ENCODE results near the gene EML4.

GRCh38 chr2:42376758-42377157, 207.6 kb downstream of the EML4 start:
- TF ChIP-seq POLR2A (IDR thresholded peaks at IDR 0.05) = no peak
- TF ChIP-seq, protein P1, sequence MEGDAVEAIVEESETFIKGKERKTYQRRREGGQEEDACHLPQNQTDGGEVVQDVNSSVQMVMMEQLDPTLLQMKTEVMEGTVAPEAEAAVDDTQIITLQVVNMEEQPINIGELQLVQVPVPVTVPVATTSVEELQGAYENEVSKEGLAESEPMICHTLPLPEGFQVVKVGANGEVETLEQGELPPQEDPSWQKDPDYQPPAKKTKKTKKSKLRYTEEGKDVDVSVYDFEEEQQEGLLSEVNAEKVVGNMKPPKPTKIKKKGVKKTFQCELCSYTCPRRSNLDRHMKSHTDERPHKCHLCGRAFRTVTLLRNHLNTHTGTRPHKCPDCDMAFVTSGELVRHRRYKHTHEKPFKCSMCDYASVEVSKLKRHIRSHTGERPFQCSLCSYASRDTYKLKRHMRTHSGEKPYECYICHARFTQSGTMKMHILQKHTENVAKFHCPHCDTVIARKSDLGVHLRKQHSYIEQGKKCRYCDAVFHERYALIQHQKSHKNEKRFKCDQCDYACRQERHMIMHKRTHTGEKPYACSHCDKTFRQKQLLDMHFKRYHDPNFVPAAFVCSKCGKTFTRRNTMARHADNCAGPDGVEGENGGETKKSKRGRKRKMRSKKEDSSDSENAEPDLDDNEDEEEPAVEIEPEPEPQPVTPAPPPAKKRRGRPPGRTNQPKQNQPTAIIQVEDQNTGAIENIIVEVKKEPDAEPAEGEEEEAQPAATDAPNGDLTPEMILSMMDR (IDR thresholded peaks at IDR 0.05 in 4 of 5, conservative IDR thresholded peaks at IDR 0.05 in 1 of 5) = no peak

All from gastrocnemius medialis (tissue), 4 donors.